Gastroesophageal sphincter (tissue), 3 donors: ENCODE data around the gene TRAPPC8.
"Not testable (repeated sequence)": the region's sequence is repeated elsewhere in the genome, so short reads cannot be mapped to it uniquely, and the experiment has no call there.

Experiments used
- EP300 ChIP-seq: sonication (generic); formaldehyde crosslinking; IDR thresholded peaks from one replicate; pipeline ENCODE4 v1.6.1; 2017; ENCODE audit warnings: antibody characterized with exemption, mild to moderate bottlenecking
- POLR2A ChIP-seq, 2 donors: fragments of 450-650 bp; IDR thresholded peaks; one replicate each; pipeline ENCODE4 v1.6.1; 2017; ENCODE audit warnings: antibody characterized with exemption in 2 of 2, mild to moderate bottlenecking in 2 of 2, moderate library complexity in 1 of 2
- POLR2AphosphoS5 ChIP-seq: sonication (generic); formaldehyde crosslinking; IDR thresholded peaks from one replicate; pipeline ENCODE4 v1.6.1; 2017; ENCODE audit warnings: antibody characterized with exemption
- TF ChIP-seq, protein P1 (sequence below), 4 experiments: fragments of 200-600 bp in 2 of 4; fragments of 450-650 bp in 2 of 4; sonication (generic) in 1 of 4; IDR thresholded peaks; one replicate each; pipeline ENCODE4 v1.5.1; 2017 to 2019; ENCODE audit warnings: antibody characterized with exemption in 4 of 4, mild to moderate bottlenecking in 2 of 4, moderate library complexity in 2 of 4

DNA sequence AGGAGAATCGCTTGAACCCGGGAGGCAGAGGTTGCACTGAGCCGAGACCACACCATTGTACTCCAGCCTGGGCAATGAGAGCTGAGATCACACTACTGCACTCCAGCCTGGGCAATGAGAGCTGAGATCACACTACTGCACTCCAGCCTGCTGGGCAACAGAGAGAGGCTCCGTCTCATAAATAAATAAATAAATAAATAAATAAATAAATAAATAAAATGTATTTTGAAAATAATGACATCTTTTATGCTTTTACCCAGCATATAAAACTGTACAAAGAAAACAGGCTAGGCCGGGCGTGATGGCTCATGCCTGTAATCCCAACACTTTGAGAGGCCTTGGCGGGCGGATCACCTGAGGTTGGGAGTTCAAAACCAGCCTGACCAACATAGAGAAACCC, 8.2 kb downstream of the TRAPPC8 start:
- TF ChIP-seq, protein P1, sequence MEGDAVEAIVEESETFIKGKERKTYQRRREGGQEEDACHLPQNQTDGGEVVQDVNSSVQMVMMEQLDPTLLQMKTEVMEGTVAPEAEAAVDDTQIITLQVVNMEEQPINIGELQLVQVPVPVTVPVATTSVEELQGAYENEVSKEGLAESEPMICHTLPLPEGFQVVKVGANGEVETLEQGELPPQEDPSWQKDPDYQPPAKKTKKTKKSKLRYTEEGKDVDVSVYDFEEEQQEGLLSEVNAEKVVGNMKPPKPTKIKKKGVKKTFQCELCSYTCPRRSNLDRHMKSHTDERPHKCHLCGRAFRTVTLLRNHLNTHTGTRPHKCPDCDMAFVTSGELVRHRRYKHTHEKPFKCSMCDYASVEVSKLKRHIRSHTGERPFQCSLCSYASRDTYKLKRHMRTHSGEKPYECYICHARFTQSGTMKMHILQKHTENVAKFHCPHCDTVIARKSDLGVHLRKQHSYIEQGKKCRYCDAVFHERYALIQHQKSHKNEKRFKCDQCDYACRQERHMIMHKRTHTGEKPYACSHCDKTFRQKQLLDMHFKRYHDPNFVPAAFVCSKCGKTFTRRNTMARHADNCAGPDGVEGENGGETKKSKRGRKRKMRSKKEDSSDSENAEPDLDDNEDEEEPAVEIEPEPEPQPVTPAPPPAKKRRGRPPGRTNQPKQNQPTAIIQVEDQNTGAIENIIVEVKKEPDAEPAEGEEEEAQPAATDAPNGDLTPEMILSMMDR (IDR thresholded peaks at IDR 0.05): not testable (repeated sequence)
- not testable (repeated sequence) for TF ChIP-seq POLR2A (IDR thresholded peaks at IDR 0.05); EP300; POLR2AphosphoS5
